GM12878 (cell line): Measurements from ENCODE around the gene MSH5. TPM values are rescaled to one million over a fixed set of nuclear protein-coding genes. Genes with fewer than 3 reads are reported as not detected.

Experiments used
- ATAC-seq: fragments of 200-7000 bp; cut with Tn5 transposase; 3 replicates; pipeline ENCODE4 v1.9.1; 2020; ENCODE audit warnings: mild to moderate bottlenecking, moderate library complexity
- BruUV-seq: library from RNA; stranded (reverse); fragments of 400-500 nt; replicated peaks from 2 replicates; lab custom pipeline; 2021; lab: Mats Ljungman, UMichigan
- CTCF ChIA-PET: fragments of 300-600 bp; sonication (Branson Sonifier 250); formaldehyde crosslinking; extraction: SDS; loops from one replicate; lab custom pipeline; 2021; ENCODE audit warnings: inconsistent platforms; lab: Yijun Ruan, JAX
- POLR2A ChIA-PET: fragments of 350-600 bp; formaldehyde crosslinking; extraction: SDS; loops from one replicate; lab custom pipeline; 2021; ENCODE audit warnings: inconsistent platforms; lab: Charles Lee
- RAD21 ChIA-PET: fragments of 300-600 bp; sonication (Branson Sonifier 250); formaldehyde crosslinking; loops from one replicate; lab custom pipeline; 2023; ENCODE audit warnings: antibody characterized with exemption; ENCODE audit not compliant: unreplicated experiment; lab: Charles Lee
- SMC1A ChIA-PET: fragments of 300-600 bp; sonication (Branson Sonifier 250); formaldehyde crosslinking; loops from one replicate; lab custom pipeline; 2023; ENCODE audit not compliant: unreplicated experiment, uncharacterized antibody; lab: Charles Lee
- DNase-seq: peaks from one replicate; pipeline ENCODE4 v3.0.0-alpha.2; 2011; ENCODE audit warnings: low read depth, low spot score
- FAIRE-seq: peaks from 3 replicates; lab custom pipeline; 2011; peaks lifted over from hg19 to GRCh38; lab: Jason Lieb, UNC
- H2AFZ ChIP-seq: 2 replicates; pipeline ENCODE4 v1.6.0; 2011; ENCODE audit warnings: low read depth, low read length, control low read depth; ENCODE audit not compliant: control insufficient read depth
- H3K27ac ChIP-seq: 2 replicates; pipeline ENCODE4 v1.5.1; 2011; ENCODE audit warnings: control low read depth; ENCODE audit not compliant: control insufficient read depth, insufficient read depth
- H3K27me3 ChIP-seq, 2 experiments: replicated peaks in 1 of 2; 2 replicates each; pipeline versions ENCODE4 v1.6.0 to v1.6.1; 2011; ENCODE audit warnings: low read length in 1 of 2; ENCODE audit not compliant: control insufficient read depth in 2 of 2, insufficient read depth in 2 of 2
- H3K36me3 ChIP-seq, 2 experiments: 2 replicates each; pipeline ENCODE4 v1.5.1; 2011; ENCODE audit warnings: low read length in 1 of 2; ENCODE audit not compliant: control insufficient read depth in 2 of 2, insufficient read depth in 2 of 2
- H3K4me1 ChIP-seq: 2 replicates; pipeline ENCODE4 v1.6.1; 2011; ENCODE audit warnings: mild to moderate bottlenecking, low read length, moderate library complexity, mixed read lengths; ENCODE audit not compliant: control insufficient read depth, insufficient read depth
- H3K4me2 ChIP-seq: 2 replicates; pipeline ENCODE4 v1.6.0; 2011; ENCODE audit warnings: control low read depth; ENCODE audit not compliant: control insufficient read depth, insufficient read depth
- H3K4me3 ChIP-seq: fragments of 200-600 bp; sonication (generic); 2 replicates; pipeline ENCODE4 v1.5.1; 2016
- H3K79me2 ChIP-seq: 2 replicates; pipeline ENCODE4 v1.6.0; 2011; ENCODE audit warnings: low read length; ENCODE audit not compliant: control insufficient read depth, insufficient read depth
- H3K9ac ChIP-seq: 2 replicates; pipeline ENCODE4 v1.8.0; 2011; ENCODE audit warnings: low read length, control low read depth, mixed read lengths; ENCODE audit not compliant: control insufficient read depth, insufficient read depth
- H3K9me3 ChIP-seq: replicated peaks from 3 replicates; pipeline ENCODE4 v1.5.1; 2011; ENCODE audit warnings: mild to moderate bottlenecking, low read length; ENCODE audit not compliant: control insufficient read depth, insufficient read depth
- H4K20me1 ChIP-seq: 2 replicates; pipeline ENCODE4 v1.6.0; 2011; ENCODE audit not compliant: control insufficient read depth, insufficient read depth
- EED ChIP-seq: sonication (generic); IDR thresholded peaks from 2 replicates; pipeline ENCODE4 v1.6.1; 2016; ENCODE audit warnings: antibody characterized with exemption, low read depth
- HCFC1 ChIP-seq: fragments of 150-350 bp; IDR thresholded peaks from 2 replicates; pipeline ENCODE4 v1.6.1; 2014; ENCODE audit warnings: low read length
- MTA3 ChIP-seq: IDR thresholded peaks from 2 replicates; pipeline ENCODE4 v1.6.1; 2012; ENCODE audit warnings: low read length, inconsistent platforms, borderline replicate concordance
- POLR2A ChIP-seq: IDR thresholded peaks from 2 replicates; pipeline ENCODE4 v1.6.1; 2011; ENCODE audit warnings: low read depth, mild to moderate bottlenecking, low read length
- SPI1 ChIP-seq: IDR thresholded peaks from 2 replicates; pipeline ENCODE4 v1.6.1; 2011; ENCODE audit warnings: low read depth, mild to moderate bottlenecking, low read length, moderate library complexity, borderline replicate concordance; ENCODE audit not compliant: insufficient read depth
- SREBF1 ChIP-seq: IDR thresholded peaks from 2 replicates; pipeline ENCODE4 v1.6.1; 2012; ENCODE audit warnings: mild to moderate bottlenecking, low read length
- WGBS: methylation state at CpG from one replicate; pipeline ENCODE4 v1.1.6; 2016; ENCODE audit warnings: low lambda C conversion rate; ENCODE audit not compliant: insufficient replicate concordance, insufficient coverage; ENCODE audit errors: missing lambda C conversion rate; 5-methylcytosine and 5-hydroxymethylcytosine counted together
- in situ Hi-C: fragments of 300-500 bp; cut with MboI; formaldehyde crosslinking; loops from 9 replicates; pipeline ENCODE4 v1.14.3; 2018; ENCODE audit warnings: mixed read lengths
- intact Hi-C: fragments of 100-400 bp; cut with micrococcal nuclease; formaldehyde crosslinking; loops from one replicate; pipeline ENCODE4 v1.14.2; 2022; ENCODE audit not compliant: unreplicated experiment
- polyA plus RNA-seq, 11 experiments: library from polyadenylated mRNA; depleted of rRNA in 4 of 11; unstranded in 6 of 11; stranded (reverse) in 5 of 11; fragments of >200 nt; fragmentation: Nextera tagmentation in 4 of 11; fragmentation: Illumina TruSeq in 1 of 11; extraction: Ambion mirVana in 4 of 11; extraction: Trizol in 1 of 11; gene quantifications; 1 replicate in 1 of 11; 2 replicates in 10 of 11; pipeline versions ENCODE4 v1.2.1 to v1.2.3, GENCODE V29; 2011 to 2016; ENCODE audit warnings: inconsistent platforms in 2 of 11, missing spikeins in 2 of 11, low read depth in 1 of 11
- total RNA-seq, 4 experiments: library from RNA; depleted of rRNA in 3 of 4; stranded (reverse); fragments of >200 nt in 3 of 4; fragmentation: Illumina TruSeq in 1 of 4; extraction: Trizol in 1 of 4; gene quantifications; 2 replicates each; pipeline versions ENCODE4 v1.2.1 to v1.2.3, GENCODE V29; 2013 to 2021
- TF ChIP-seq, protein P1 (sequence below): fragments of 450-650 bp; IDR thresholded peaks from 2 replicates; pipeline ENCODE4 v1.6.1; 2017; ENCODE audit warnings: mild to moderate bottlenecking
- TF ChIP-seq, protein P2 (sequence below): IDR thresholded peaks from 2 replicates; pipeline ENCODE4 v1.6.1; 2011; ENCODE audit warnings: low read depth, low read length, improper control_type of control experiment, borderline replicate concordance

MSH5 gene
- total and polyA plus RNA-seq, 10 of the 15 experiments (the other 5 are each of a cell fraction or from before 2014, with no cell fraction given) = 9.1 to 52.7 (median 30.0) TPM

DNA sequence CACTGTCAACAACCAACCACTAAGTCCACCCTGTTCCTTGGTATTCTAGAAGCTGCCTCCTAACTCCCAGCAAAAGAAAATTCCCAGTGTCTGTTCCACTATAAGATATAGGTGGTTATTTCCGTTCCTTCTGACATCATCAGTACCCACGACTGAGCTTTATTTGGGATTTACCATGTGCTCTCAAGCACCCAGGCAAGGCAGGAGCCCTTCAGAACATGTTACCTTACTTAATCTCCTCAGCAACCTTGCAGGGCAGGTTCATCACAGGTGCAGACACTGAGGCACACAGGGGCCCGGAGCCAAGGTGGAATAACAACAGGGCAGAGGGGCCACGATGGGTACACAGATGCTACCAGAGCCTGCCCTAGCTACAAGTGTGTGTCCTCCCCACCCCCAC lies 47.5 kb upstream of the MSH5 start:
- no TSS peak for BruUV-seq
- ChIA-PET CTCF (interaction anchor here (0.7 kb wide), 1 partner anchor 46 kb away, joined by 3 read pairs; no protein-coding TSS in a partner anchor), RAD21 (no interaction called here), POLR2A (interaction anchor here (1.1 to 2.2 kb wide), 2 partner anchors 46 to 140 kb away, joined by 5 to 11 read pairs; no protein-coding TSS in a partner anchor), SMC1A (no interaction called here)
- no peak for FAIRE-seq
- in situ Hi-C loops = no loop called here
- H4K20me1 ChIP-seq = no peaks in the 10 kb centered on the region
- no peak overlapping the region for H3K9ac ChIP-seq
- H3K4me2 ChIP-seq = no peak overlapping the region
- TF ChIP-seq, protein P1, sequence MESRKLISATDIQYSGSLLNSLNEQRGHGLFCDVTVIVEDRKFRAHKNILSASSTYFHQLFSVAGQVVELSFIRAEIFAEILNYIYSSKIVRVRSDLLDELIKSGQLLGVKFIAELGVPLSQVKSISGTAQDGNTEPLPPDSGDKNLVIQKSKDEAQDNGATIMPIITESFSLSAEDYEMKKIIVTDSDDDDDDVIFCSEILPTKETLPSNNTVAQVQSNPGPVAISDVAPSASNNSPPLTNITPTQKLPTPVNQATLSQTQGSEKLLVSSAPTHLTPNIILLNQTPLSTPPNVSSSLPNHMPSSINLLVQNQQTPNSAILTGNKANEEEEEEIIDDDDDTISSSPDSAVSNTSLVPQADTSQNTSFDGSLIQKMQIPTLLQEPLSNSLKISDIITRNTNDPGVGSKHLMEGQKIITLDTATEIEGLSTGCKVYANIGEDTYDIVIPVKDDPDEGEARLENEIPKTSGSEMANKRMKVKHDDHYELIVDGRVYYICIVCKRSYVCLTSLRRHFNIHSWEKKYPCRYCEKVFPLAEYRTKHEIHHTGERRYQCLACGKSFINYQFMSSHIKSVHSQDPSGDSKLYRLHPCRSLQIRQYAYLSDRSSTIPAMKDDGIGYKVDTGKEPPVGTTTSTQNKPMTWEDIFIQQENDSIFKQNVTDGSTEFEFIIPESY = no peak
- TF ChIP-seq EED (no peak), HCFC1 (no peak), SREBF1 (no peak), POLR2A (no peak), MTA3 (no peak), SPI1 (no peak)
- TF ChIP-seq, protein P2, sequence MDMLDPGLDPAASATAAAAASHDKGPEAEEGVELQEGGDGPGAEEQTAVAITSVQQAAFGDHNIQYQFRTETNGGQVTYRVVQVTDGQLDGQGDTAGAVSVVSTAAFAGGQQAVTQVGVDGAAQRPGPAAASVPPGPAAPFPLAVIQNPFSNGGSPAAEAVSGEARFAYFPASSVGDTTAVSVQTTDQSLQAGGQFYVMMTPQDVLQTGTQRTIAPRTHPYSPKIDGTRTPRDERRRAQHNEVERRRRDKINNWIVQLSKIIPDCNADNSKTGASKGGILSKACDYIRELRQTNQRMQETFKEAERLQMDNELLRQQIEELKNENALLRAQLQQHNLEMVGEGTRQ = no peak
- no peaks in the 10 kb centered on the region for H3K27me3 ChIP-seq
- peaks cover 17 to 40% of the 10 kb centered on the region in 2 experiments for H3K36me3 ChIP-seq
- H3K9me3 ChIP-seq = no peaks in the 10 kb centered on the region
- H2AFZ ChIP-seq = no peak overlapping the region
- H3K79me2 ChIP-seq = no peaks in the 10 kb centered on the region
- WGBS = 92% methylated on average over 4 of the region's 4 CpGs
- DNase-seq = no peak
- H3K27ac ChIP-seq = no peak overlapping the region
- ATAC-seq = no peak
- H3K4me1 ChIP-seq = no peaks in the 10 kb centered on the region
- H3K4me3 ChIP-seq = no peak overlapping the region
- intact Hi-C loops = no loop called here
